ENCODE results near the gene PMVK. TPM values are rescaled to one million over a fixed set of nuclear protein-coding genes. Genes with fewer than 3 reads are reported as not detected.
A peak's percentile ranks its signal among the peaks of the same experiment; 100 is the strongest.

PMVK gene
- total RNA-seq, 1 experiment from 2014 or later = 32.3 TPM

DNA sequence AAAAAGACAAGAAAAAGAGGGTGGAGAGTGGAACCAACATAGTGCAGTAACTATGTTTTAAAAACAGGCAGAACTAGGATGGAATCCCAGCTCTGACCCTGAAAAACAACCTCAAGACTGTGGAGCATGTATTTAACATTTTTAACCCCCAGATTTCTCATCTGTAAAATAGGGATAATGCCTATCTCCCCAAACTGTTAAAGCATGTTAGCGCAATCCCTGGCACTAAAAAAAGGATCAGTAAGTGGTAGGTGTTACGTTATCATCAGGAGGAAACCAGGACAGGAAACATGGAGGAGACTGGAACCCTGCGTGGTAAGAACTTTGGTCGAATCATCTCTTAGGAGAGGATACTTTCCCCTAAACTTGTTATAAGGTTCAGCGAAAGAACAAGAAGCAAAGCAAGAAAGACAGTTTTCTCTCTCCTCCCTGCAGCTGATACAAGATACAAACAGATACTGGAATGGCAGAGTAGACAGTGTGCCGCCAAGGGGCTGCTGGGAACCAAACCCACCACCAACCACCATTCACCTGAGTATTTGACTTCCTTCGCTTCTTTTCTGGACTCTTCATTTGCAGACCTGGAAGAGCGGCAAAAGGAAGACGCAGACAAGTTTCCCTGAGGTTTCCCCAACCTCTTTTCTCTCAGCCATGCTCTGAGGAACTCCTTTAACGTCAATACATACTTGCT is 24.1 kb upstream of the PMVK start:
- BruUV-seq (replicated peaks) = TSS peak; percentile 48
- TF ChIP-seq EZH2phosphoT487 (IDR thresholded peaks at IDR 0.05; ENCODE audit: borderline replicate concordance, low read length) (no peak), EZH2 (IDR thresholded peaks at IDR 0.05; ENCODE audit: low read length, unreplicated experiment) (no peak)
- TF ChIP-seq, protein P1, sequence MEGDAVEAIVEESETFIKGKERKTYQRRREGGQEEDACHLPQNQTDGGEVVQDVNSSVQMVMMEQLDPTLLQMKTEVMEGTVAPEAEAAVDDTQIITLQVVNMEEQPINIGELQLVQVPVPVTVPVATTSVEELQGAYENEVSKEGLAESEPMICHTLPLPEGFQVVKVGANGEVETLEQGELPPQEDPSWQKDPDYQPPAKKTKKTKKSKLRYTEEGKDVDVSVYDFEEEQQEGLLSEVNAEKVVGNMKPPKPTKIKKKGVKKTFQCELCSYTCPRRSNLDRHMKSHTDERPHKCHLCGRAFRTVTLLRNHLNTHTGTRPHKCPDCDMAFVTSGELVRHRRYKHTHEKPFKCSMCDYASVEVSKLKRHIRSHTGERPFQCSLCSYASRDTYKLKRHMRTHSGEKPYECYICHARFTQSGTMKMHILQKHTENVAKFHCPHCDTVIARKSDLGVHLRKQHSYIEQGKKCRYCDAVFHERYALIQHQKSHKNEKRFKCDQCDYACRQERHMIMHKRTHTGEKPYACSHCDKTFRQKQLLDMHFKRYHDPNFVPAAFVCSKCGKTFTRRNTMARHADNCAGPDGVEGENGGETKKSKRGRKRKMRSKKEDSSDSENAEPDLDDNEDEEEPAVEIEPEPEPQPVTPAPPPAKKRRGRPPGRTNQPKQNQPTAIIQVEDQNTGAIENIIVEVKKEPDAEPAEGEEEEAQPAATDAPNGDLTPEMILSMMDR (conservative IDR thresholded peaks at IDR 0.05; ENCODE audit: low read depth, low read length) = no peak
- peak overlapping the region; percentile 71 for H3K4me3 ChIP-seq (ENCODE audit: low read length)
- H3K4me1 ChIP-seq (ENCODE audit: insufficient read depth, low read length) = peaks cover 25% of the 10 kb centered on the region
- no peaks in the 10 kb centered on the region for H3F3A ChIP-seq (ENCODE audit: low read length, unreplicated experiment)
- H3K9me3 ChIP-seq (ENCODE audit: low read length) = no peaks in the 10 kb centered on the region
- H3K36me3 ChIP-seq (ENCODE audit: low read depth, low read length) = peaks cover 29% of the 10 kb centered on the region; the same call in 1 of the 2 replicates
- peak overlapping the region; percentile 88 for H3K4me2 ChIP-seq (ENCODE audit: low read length)
- peak overlapping the region; percentile 83; the same call in 1 of the 2 replicates for H3K27ac ChIP-seq (ENCODE audit: low read length)
- intact Hi-C loops (cut with micrococcal nuclease) = loop anchor here (1.0 to 2.0 kb wide), 3 partner anchors 13 to 56 kb away; no protein-coding TSS in a partner anchor
- H2AFZ ChIP-seq (ENCODE audit: low read length) = peak overlapping the region; percentile 77; the same call in 1 of the 2 replicates
- H3K27me3 ChIP-seq (ENCODE audit: low read length) = no peaks in the 10 kb centered on the region
- no peak for DNase-seq
- H3K9ac ChIP-seq (ENCODE audit: low read length) = peak overlapping the region; percentile 96
- peaks cover 42% of the 10 kb centered on the region for H3K79me2 ChIP-seq (ENCODE audit: low read length)
- POLR2A ChIA-PET (ENCODE audit: unreplicated experiment) = interaction anchor here (1.0 kb wide), 2 partner anchors 12 to 13 kb away, joined by 4 read pairs; no protein-coding TSS in a partner anchor
- no peak for ATAC-seq
- H4K20me1 ChIP-seq (ENCODE audit: low read length) = no peaks in the 10 kb centered on the region
- no peaks in the 10 kb centered on the region for H3K9me2 ChIP-seq (replicated peaks; ENCODE audit: low read length)
- CTCF ChIA-PET = interaction anchor here (1.0 to 1.7 kb wide), 4 partner anchors 33 to 44 kb away, joined by 3 to 8 read pairs (median 6); partner anchors contain the start of genes LENEP and ZBTB7B

DNA sequence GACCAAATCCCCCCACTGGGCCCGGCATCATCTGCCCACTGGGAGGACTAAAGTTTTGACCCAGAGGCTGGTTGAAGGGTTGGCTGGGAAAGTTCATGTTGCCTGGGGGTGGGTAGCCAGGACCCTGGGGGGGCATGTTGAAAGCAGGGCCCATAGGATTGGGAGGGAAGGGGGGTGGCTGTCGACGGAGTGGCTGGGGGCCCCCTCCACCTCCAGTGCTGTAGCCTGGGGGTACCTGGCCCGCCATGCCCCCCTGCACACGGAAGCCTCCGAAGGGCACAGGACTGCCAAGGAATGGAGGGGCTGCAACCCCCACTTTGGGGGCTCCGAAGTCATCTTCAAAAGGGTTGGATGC is 22.9 kb upstream of the PMVK start:
- Histone ChIP-seq H3K4me2 (ENCODE audit: low read length) (no peak overlapping the region), H3K36me3 (ENCODE audit: low read depth, low read length) (peaks cover 20% of the 10 kb centered on the region; the same call in 1 of the 2 replicates), H3K27me3 (ENCODE audit: low read length) (no peaks in the 10 kb centered on the region), H4K20me1 (ENCODE audit: low read length) (no peaks in the 10 kb centered on the region), H3K27ac (ENCODE audit: low read length) (no peak overlapping the region), H3K4me3 (ENCODE audit: low read length) (no peak overlapping the region), H3K9me2 (replicated peaks; ENCODE audit: low read length) (no peaks in the 10 kb centered on the region), H3F3A (ENCODE audit: low read length, unreplicated experiment) (no peaks in the 10 kb centered on the region), H2AFZ (ENCODE audit: low read length) (no peak overlapping the region), H3K79me2 (ENCODE audit: low read length) (peaks cover 42% of the 10 kb centered on the region), H3K9ac (ENCODE audit: low read length) (no peak overlapping the region), H3K9me3 (ENCODE audit: low read length) (no peaks in the 10 kb centered on the region), H3K4me1 (ENCODE audit: insufficient read depth, low read length) (peaks cover 31% of the 10 kb centered on the region)
- TF ChIP-seq EZH2 (IDR thresholded peaks at IDR 0.05; ENCODE audit: low read length, unreplicated experiment) (no peak), EZH2phosphoT487 (IDR thresholded peaks at IDR 0.05; ENCODE audit: borderline replicate concordance, low read length) (no peak)
- TF ChIP-seq, protein P1 (conservative IDR thresholded peaks at IDR 0.05; ENCODE audit: low read depth, low read length) = no peak
- intact Hi-C loops (cut with micrococcal nuclease) = no loop called here
- no peak for ATAC-seq
- no peak for DNase-seq
- POLR2A ChIA-PET (ENCODE audit: unreplicated experiment) = no interaction called here
- BruUV-seq (replicated peaks) = no TSS peak
- CTCF ChIA-PET = no interaction called here
